Panc1 (cell line): ENCODE results near the gene TRAF4. TPM values are rescaled to one million over a fixed set of nuclear protein-coding genes. Genes with fewer than 3 reads are reported as not detected.

ENCODE experiments used
- ATAC-seq: fragments of 200-7000 bp; cut with Tn5 transposase; 2 replicates; pipeline ENCODE4 v1.9.1; 2020; ENCODE audit warnings: mild to moderate bottlenecking, moderate library complexity
- BruUV-seq: library from RNA; stranded (reverse); fragments of 400-500 nt; replicated peaks from 2 replicates; lab custom pipeline; 2021; lab: Mats Ljungman, UMichigan
- CTCF ChIA-PET: fragments of 300-600 bp; sonication (Branson Sonifier 250); formaldehyde crosslinking; loops from one replicate; lab custom pipeline; 2022; ENCODE audit warnings: antibody characterized with exemption; lab: Charles Lee
- POLR2A ChIA-PET: fragments of 300-600 bp; sonication (Branson Sonifier 250); formaldehyde crosslinking; loops from one replicate; lab custom pipeline; 2022; ENCODE audit warnings: antibody characterized with exemption; lab: Charles Lee
- DNase-seq: peaks from one replicate; pipeline ENCODE4 v3.0.0-alpha.2; 2010; ENCODE audit warnings: low read depth, low spot score
- H3K27ac ChIP-seq: 2 replicates; pipeline ENCODE4 v1.5.1; 2011; ENCODE audit warnings: mild to moderate bottlenecking, low read length, inconsistent platforms
- H3K27me3 ChIP-seq: fragments of 200-500 bp; sonication (Bioruptor generic); 2 replicates; pipeline ENCODE4 v1.6.0; 2014; ENCODE audit warnings: low read length, inconsistent platforms; ENCODE audit not compliant: control insufficient read depth, insufficient read depth
- H3K36me3 ChIP-seq: fragments of 200-500 bp; sonication (Bioruptor generic); 2 replicates; pipeline ENCODE4 v1.5.1; 2014; ENCODE audit warnings: inconsistent platforms, mild to moderate bottlenecking, low read length, moderate library complexity; ENCODE audit not compliant: control insufficient read depth, insufficient read depth
- H3K4me1 ChIP-seq: 2 replicates; pipeline ENCODE4 v1.5.1; 2011; ENCODE audit warnings: inconsistent platforms, mild to moderate bottlenecking, low read length, moderate library complexity; ENCODE audit not compliant: control insufficient read depth, insufficient read depth
- H3K4me3 ChIP-seq, 2 experiments: 2 replicates each; pipeline ENCODE4 v1.5.1; 2011 to 2012; ENCODE audit warnings: low read depth in 2 of 2, low read length in 2 of 2, mild to moderate bottlenecking in 2 of 2, inconsistent platforms in 1 of 2, moderate library complexity in 1 of 2
- H3K9me3 ChIP-seq: fragments of 200-500 bp; sonication (Bioruptor generic); 2 replicates; pipeline ENCODE4 v1.5.1; 2014; ENCODE audit warnings: low read depth, mild to moderate bottlenecking, inconsistent platforms, low read length, moderate library complexity; ENCODE audit not compliant: control insufficient read depth, insufficient read depth
- POLR2AphosphoS5 ChIP-seq: IDR thresholded peaks from 2 replicates; pipeline ENCODE4 v1.6.1; 2012; ENCODE audit warnings: mild to moderate bottlenecking, low read depth, low read length, moderate library complexity
- SIN3A ChIP-seq: IDR thresholded peaks from 2 replicates; pipeline ENCODE4 v1.6.1; 2012; ENCODE audit warnings: low read depth, mild to moderate bottlenecking, low read length, moderate library complexity, borderline replicate concordance; ENCODE audit not compliant: insufficient read depth
- TCF7L2 ChIP-seq: IDR thresholded peaks from 2 replicates; pipeline ENCODE4 v1.6.1; 2011; ENCODE audit warnings: mild to moderate bottlenecking, low read depth, low read length, inconsistent platforms
- in situ Hi-C: cut with HindIII; loops from 2 replicates; pipeline ENCODE4 v1.10.0; 2016; ENCODE audit warnings: low sequenced_read_pairs, low pct_unique_long_range_greater_than_20kb
- intact Hi-C: fragments of 100-400 bp; cut with micrococcal nuclease; formaldehyde crosslinking; loops from one replicate; pipeline ENCODE4 v1.10.0; 2022; ENCODE audit not compliant: unreplicated experiment
- total RNA-seq: library from RNA; stranded (reverse); gene quantifications from one replicate; pipeline ENCODE4 v1.2.1, GENCODE V29; 2021; ENCODE audit not compliant: unreplicated experiment
- TF ChIP-seq, protein P1 (sequence below): fragments of 450-650 bp; IDR thresholded peaks from 2 replicates; pipeline ENCODE4 v1.5.1; 2017; ENCODE audit warnings: mild to moderate bottlenecking
- TF ChIP-seq, protein P2 (sequence below), 2 experiments: IDR thresholded peaks; 2 replicates each; pipeline ENCODE4 v1.6.1; 2011 to 2012; ENCODE audit warnings: low read depth in 2 of 2, control low read depth in 1 of 2, low read length in 1 of 2, mild to moderate bottlenecking in 1 of 2, moderate library complexity in 1 of 2; ENCODE audit not compliant: insufficient read depth in 1 of 2

The TRAF4 gene
- total RNA-seq, 1 experiment from 2014 or later, result 108 TPM

DNA sequence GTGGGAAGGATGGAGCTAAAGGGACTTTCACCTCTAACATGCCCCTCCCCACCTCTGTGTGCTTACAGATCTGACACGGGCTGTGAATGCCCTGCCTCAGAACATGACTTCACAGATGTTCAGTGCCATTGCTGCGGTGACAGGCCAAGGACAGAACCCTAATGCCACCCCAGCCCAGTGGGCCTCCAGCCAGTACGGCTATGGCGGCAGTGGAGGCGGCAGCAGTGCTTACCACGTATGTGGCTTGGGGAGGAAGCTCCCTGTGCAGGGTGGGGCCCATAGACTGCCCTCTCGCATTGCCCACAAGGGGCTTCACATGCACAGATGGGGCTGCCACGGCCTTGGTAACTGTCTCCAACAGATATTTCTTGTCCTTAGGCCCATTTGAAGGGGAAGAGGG, 43.5 kb upstream of the TRAF4 start:
- intact Hi-C loops, result no loop called here
- CTCF ChIA-PET, result no interaction called here
- Histone ChIP-seq H3K27ac (no peak overlapping the region), H3K4me1 (no peaks in the 10 kb centered on the region), H3K4me3 (no peak overlapping the region), H3K9me3 (no peaks in the 10 kb centered on the region), H3K27me3 (no peaks in the 10 kb centered on the region), H3K36me3 (peaks cover 14% of the 10 kb centered on the region)
- no TSS peak for BruUV-seq
- POLR2A ChIA-PET, result interaction anchor here (0.6 kb wide), 1 partner anchor 19 kb away, joined by 4 read pairs; no protein-coding TSS in a partner anchor
- no peak for TF ChIP-seq POLR2AphosphoS5
- no peak for TF ChIP-seq SIN3A
- TF ChIP-seq, protein P1, sequence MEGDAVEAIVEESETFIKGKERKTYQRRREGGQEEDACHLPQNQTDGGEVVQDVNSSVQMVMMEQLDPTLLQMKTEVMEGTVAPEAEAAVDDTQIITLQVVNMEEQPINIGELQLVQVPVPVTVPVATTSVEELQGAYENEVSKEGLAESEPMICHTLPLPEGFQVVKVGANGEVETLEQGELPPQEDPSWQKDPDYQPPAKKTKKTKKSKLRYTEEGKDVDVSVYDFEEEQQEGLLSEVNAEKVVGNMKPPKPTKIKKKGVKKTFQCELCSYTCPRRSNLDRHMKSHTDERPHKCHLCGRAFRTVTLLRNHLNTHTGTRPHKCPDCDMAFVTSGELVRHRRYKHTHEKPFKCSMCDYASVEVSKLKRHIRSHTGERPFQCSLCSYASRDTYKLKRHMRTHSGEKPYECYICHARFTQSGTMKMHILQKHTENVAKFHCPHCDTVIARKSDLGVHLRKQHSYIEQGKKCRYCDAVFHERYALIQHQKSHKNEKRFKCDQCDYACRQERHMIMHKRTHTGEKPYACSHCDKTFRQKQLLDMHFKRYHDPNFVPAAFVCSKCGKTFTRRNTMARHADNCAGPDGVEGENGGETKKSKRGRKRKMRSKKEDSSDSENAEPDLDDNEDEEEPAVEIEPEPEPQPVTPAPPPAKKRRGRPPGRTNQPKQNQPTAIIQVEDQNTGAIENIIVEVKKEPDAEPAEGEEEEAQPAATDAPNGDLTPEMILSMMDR, result no peak
- no peak for TF ChIP-seq TCF7L2
- TF ChIP-seq, protein P2, sequence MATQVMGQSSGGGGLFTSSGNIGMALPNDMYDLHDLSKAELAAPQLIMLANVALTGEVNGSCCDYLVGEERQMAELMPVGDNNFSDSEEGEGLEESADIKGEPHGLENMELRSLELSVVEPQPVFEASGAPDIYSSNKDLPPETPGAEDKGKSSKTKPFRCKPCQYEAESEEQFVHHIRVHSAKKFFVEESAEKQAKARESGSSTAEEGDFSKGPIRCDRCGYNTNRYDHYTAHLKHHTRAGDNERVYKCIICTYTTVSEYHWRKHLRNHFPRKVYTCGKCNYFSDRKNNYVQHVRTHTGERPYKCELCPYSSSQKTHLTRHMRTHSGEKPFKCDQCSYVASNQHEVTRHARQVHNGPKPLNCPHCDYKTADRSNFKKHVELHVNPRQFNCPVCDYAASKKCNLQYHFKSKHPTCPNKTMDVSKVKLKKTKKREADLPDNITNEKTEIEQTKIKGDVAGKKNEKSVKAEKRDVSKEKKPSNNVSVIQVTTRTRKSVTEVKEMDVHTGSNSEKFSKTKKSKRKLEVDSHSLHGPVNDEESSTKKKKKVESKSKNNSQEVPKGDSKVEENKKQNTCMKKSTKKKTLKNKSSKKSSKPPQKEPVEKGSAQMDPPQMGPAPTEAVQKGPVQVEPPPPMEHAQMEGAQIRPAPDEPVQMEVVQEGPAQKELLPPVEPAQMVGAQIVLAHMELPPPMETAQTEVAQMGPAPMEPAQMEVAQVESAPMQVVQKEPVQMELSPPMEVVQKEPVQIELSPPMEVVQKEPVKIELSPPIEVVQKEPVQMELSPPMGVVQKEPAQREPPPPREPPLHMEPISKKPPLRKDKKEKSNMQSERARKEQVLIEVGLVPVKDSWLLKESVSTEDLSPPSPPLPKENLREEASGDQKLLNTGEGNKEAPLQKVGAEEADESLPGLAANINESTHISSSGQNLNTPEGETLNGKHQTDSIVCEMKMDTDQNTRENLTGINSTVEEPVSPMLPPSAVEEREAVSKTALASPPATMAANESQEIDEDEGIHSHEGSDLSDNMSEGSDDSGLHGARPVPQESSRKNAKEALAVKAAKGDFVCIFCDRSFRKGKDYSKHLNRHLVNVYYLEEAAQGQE (IDR thresholded peaks at IDR 0.05; ENCODE audit: insufficient read depth in 1 of 2, low read depth in 2 of 2, low read length in 1 of 2), result no peak
- in situ Hi-C loops, result no loop called here
- ATAC-seq, result no peak
- DNase-seq, result no peak

DNA sequence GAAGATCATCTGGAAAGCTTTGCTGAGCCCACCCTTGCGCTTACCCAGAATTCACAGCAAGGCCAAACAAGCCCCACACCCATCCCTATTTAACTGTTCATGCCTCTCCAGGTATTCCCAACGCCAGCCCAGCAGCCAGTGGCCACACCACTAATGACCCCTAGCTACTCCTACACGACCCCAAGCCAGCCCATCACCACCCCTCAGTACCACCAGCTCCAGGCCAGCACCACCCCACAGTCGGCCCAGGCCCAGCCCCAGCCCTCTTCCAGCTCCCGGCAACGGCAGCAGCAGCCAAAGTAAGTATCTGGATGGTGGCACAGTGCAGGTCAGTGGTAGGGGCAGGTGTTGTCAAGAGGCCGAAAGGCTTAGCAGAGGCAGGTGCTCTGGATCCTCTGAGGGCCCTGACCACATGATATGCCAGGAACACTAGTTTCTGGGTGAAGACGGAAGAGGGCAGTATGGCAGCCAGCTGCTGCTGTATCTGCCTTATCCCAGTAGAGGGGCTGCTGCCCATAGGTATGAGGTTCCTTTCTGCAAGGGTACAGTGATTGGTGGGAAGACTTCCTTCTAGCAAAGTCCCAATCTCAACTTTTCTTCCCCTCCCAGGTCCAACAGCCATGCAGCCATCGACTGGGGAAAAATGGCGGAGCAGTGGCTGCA, 42.9 kb upstream of the TRAF4 start:
- POLR2A ChIA-PET, result no interaction called here
- DNase-seq, result no peak
- in situ Hi-C loops (no loop called here), intact Hi-C loops (no loop called here)
- TF ChIP-seq, protein P1, result no peak
- TF ChIP-seq SIN3A, result no peak
- TF ChIP-seq, protein P2 (IDR thresholded peaks at IDR 0.05; ENCODE audit: insufficient read depth in 1 of 2, low read depth in 2 of 2, low read length in 1 of 2), result no peak
- Histone ChIP-seq H3K27me3 (no peaks in the 10 kb centered on the region), H3K9me3 (no peaks in the 10 kb centered on the region), H3K36me3 (peaks cover 10% of the 10 kb centered on the region), H3K4me3 (no peak overlapping the region), H3K4me1 (no peaks in the 10 kb centered on the region), H3K27ac (no peak overlapping the region)
- no peak for ATAC-seq
- no TSS peak for BruUV-seq
- CTCF ChIA-PET, result no interaction called here
